CD1c-positive myeloid dendritic cell (primary cell): ENCODE measurements around the gene MYOG.

Source experiments
- DNase-seq: peaks from one replicate; pipeline ENCODE4 v3.0.0-alpha.2; 2016; ENCODE audit errors: extremely low spot score

MYOG gene

DNA sequence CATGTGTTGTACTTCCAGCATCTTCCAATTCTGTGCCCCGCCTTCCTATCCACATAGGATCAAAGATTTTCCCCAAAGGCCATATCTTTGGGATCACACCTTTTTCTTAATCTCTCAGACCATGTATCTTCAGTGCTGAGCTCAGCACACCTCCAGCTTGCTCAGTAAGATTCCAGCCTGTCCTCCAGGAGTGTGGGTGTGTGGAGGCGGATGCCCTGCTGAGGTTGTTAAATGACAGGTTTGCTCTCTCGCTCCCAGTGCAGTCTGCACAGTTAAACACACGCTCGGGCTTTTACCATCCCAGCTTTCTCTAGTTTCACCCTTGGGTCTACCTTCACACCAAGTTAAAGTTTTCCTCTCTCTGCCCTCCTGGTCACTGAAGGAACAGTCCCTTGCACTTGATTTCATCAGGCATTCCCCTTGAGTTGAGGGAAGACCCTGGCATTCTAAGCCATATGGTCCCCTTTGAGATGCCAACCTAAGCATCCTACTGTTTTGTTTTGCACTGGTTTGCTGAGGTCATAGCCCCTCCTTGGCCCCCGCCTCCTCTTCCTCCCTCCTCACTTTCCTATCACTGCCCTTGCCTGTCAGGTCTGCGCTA is 13.7 kb downstream of the MYOG start:
- no peak for DNase-seq

DNA sequence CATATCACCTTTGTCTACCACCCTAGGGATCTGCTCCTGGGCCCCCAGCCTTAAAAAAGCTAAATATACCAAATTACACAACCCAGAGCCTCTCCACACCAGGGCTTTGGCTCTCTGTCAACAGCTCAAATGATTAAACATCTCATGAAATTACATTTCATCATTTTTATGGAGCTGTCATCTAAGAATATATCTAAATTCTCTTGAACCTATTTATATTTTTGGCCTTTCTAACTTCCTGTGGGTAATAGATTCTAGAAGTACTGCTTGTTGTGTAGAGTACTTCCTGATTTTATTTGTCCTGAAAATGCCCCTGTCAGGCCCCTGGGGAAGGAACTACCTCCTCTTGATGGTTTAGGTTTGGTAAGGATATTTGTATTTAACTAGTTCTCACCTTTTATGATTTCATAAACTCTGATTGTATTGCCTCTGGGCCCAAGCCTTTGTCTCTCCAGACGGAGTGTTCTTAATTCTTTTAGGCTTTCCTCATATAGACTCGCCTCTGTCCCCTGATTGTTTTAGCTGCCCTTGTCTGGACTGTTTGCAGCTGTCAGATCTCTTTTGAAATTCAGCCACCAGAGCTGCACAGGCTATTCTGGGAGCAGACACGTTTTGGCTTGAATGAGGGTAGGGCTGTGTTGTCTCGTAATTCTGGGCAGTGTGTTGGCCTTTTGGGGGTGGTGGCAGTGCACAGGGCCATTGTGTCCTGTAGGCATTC is 16.6 kb downstream of the MYOG start:
- peak; percentile 67 for DNase-seq

DNA sequence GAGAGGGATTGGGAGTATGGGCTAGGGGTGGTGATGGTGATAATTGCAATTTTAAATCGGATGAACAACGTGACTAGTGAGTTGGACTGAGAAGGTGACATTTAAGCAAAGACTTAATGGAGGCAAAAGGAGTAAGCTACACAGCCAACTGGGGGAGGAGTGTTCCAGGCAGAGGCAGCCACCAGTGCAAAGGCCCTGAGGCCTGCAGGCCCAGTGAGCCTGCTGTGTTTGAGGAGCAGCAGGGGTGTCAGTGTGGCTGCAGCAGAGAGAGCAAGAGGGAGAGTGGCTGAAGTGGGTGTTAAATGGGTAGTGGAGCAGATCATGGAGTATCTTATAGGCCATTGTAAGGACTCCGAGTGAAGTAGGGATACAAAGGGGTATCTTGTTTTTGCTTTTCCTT is 18.8 kb downstream of the MYOG start:
- DNase-seq = no peak

DNA sequence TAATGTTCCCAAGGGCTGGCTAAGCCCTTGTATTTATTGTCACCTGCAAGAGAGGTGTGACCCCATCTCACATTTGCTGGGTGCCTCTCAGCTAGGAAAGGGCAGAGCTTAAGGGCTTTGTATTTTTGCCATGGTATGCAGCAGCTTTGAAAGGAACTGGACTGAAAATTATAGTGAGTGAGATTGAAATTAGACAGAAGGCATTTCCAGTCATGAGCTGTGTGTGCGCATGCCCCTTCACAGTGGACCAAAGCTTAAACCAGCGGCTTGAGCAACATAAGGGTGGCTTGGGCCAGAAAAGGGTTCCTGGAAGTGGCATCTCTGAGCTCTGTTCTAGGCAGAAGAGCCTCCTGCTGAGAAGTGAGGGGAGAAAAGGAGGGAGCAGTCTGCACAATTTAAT is 19.8 kb downstream of the MYOG start:
- DNase-seq = no peak

DNA sequence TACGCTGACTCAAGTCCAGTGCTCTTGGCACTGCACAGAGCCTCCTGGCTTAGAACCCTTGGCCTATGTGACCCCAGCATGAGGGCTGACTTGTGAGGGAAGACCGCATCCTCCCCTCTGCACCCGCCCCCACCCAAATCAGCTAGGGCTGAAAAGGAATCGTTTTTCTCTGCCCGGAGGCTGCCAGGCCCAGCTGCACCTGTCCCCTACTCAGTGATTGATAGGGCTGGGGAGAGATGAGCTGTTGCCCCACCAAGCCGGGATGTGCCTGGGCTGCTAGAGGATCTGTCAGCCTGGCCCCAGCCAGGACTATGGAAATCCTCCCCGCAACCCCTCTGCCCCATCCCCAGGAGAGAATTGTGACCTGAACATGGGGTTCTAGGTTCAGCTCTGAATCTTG is 20.6 kb downstream of the MYOG start:
- DNase-seq = no peak

DNA sequence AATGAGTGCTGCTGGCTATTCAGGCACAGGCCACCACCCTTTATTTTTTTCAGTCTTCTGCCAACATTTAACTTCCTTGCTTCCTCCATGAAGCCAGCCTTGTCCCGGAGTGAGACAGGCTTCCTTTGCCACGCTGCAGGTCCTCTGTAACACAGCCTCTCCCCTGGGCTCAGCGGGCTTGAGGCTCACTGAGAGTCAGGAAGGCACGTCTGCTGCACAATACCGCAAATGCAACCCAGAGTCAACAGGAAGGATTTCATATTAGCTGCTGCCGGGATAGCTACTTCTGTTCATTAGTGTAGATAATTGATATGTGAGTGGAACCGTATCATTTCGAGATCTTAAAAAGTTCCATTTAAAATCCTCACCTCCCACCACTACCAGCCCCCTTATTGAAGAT is 22.5 kb downstream of the MYOG start:
- no peak for DNase-seq

DNA sequence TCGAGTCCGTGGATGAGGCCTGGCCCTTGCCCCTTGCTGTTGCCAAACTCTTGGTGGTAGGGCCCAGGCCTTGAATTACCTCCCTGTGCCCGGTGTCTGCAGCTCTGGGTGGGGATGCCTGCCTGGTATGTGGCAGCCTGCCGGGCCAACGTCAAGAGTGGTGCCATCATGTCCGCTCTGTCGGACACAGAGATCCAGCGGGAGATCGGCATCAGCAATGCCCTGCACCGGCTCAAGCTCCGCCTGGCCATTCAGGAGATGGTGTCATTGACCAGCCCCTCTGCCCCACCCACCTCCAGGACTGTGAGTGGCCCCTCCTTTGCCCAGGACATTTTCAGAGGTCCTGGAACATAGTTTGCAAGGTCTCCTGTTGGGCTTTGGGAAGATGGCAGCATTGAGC is 25.7 kb downstream of the MYOG start:
- no peak for DNase-seq

DNA sequence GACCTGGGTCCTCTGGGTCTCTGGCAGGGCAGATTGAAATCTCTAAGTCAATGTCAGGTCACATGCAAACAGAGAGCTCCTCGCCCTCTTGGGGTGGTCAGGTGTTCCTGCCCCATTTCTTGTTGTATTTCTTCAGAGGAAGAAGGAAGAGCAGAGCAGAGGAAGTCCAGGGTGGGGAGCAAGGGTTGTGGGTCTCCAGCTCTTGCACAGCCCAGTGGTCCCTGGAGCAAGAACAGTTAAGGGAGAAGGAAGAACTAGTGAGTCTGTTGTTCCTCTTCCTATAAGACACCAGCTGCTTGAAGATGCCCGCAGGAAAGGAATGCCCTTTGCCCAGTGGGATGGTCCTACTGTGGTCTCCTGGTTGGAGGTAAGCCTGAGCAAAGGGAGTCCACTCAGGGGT is 26.3 kb downstream of the MYOG start:
- peak; percentile 40 for DNase-seq

DNA sequence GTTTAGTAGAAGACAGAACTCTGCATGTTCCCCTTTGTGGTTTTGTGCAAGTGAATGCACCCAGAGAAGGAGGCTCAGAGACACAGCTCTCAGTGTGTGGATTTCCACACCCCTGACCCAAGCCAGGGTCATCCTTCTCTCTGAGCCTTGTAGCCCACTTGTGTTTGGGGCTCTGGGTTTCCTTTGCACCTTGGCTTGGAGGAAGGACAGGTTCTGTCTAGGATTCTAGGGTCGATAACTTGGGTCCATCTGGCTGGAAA is 27.2 kb downstream of the MYOG start:
- DNase-seq = peak; percentile 59

DNA sequence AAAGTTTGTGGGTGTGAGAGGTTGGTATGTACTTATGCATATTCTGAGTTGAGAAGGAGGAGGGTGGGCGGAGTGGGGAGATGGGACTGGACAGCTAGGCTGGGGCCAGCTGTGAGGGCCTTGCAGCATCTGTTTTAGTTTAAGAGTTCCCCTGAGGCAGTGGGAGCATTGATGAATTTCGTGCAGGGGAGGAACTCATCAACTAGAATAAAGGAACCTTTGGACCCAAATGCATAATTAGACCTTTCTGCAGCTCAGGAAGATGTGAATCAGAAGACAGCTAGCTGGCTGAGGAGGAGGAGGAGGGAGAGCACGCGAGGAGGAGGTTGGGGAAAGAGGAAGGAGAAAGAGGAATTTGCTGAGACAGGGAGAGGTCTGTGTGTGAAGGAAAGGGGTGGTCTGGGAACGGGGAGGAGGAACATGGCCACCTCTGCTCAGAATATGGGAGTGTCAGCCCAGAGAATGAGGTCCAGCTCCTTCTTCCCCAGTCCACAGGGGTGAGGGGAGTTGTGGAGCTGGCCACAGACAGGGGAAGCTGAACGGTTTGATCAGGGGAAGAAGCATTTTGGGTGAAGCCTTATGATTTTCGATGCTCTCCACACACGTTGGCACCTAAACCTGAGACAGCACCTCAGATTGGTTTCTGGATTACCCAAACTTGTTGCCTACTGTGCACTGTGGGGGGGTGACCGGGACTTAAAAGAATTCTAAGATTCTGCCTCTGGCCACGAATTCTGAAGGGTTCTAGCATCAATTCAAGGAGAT is 27.7 kb downstream of the MYOG start:
- peak; percentile 75 for DNase-seq

DNA sequence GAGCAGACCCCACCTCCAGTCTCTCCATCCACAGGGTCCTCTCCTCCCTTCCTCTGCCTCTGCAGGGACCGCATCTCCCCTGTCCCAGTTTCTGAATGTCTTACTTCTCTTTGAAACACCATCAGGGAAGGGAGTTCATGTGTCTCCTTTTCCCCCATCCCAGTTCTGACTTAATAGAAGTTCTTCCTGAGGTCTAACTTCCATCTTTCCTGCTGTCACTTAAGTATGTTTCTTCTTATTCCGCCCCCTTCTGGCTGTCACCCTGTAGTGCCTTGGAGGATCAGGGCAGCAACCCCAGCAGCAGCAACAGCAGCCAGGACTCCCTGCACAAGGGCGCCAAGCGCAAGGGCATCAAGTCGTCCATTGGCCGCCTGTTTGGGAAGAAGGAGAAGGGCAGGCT is 29.3 kb downstream of the MYOG start:
- DNase-seq = no peak

DNA sequence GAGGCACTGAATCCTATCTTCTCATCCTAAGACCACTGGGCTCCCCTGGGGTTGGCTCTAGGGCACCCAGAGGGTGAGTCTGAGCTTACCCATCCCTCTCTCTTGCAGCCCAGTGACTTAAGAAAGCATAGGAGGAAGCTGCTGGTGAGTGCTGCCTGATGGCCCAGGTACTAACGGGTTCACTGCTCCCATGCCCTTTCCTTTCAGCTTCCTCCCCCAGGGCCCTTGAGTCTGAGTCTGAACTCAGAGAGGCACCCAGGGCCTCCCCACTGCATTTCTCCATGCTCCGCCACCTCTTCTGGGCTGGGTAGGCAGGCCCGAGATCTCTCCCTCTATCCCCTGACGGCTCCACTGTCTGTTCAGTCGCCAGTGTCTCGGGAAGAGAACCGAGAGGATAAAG is 29.8 kb downstream of the MYOG start:
- DNase-seq = no peak

DNA sequence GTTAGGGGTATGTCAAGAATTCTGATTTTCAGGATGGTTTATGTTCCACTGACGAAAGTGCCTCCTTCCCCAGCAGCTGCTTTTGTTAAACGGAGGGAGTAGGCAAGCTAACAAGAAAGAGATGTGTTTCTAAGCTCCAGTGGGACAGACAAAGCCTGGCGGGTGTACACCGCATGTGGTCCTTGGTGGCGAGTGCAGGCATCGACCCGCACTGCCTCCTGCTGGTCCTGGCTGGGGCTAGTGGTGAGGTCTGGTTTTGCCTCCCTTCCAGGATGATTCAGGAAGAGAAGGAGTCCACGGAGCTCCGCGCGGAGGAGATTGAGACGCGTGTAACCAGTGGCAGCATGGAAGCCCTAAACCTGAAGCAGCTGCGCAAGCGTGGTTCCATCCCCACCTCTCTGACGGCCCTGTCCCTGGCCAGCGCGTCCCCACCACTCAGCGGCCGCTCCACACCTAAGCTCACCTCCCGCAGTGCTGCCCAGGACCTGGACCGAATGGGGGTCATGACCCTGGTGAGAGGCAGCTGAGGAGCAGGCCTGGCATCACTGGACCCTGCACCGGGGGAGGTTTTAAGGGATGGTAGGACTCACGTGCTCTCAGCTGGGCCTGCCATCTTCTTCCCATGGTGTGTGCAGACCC is 30.5 kb downstream of the MYOG start:
- DNase-seq = no peak

DNA sequence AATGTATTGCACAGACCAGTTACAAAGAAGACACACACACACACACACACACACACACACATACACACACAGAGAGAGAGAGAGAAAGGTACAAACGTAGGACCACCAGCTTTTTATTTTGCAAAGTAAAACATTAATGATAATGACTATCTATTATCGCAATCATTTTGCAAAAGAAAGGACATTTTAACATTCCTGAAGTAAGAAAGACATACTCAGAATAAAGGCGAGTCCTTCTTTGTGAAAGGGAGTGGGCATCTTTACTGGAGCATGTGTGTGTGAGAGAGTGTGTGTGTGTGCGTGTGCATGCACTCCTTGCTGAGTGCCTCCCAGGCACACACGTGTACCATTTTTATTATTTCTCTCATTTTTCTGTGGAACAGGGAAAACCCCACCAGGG is 31.2 kb downstream of the MYOG start:
- no peak for DNase-seq

DNA sequence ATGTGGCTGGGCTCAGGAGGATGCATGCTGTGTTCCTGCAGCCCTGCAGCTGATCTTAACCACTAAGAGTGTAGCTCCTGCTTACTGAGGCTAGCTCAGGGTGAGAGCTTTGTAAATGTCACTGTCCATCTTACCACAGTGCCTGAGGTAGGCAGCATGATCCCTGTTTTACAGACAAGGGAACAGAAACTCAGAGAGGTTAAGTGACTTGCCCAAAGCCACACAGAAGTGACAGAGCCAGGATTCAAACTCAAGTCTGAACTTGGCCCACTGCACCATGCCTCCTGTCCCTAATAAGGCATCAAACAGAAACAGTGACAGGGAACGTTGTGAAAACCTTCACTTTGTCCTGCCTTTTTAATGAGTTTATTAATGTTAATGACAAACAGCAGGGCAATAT is 31.6 kb downstream of the MYOG start:
- no peak for DNase-seq

DNA sequence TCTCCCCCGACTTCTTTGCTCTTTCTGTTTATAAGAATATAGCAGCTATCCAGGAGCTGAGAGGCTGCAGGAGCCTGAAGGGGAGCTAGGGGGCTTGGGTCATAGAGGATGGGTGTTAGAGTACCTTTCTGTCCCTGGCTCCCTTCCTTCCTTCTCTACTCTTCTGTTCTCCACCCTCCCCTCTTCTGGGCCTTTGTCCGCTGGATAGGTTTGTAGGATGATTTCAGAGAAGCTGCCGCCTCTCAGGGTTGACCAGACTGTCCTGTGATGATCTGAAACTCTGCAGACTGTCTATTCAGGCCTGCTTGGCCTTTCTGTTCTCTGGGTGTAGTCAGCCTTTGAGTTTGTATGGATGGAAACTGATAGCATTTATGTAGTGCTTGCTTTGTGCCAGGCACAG is 33.2 kb downstream of the MYOG start:
- DNase-seq = no peak

DNA sequence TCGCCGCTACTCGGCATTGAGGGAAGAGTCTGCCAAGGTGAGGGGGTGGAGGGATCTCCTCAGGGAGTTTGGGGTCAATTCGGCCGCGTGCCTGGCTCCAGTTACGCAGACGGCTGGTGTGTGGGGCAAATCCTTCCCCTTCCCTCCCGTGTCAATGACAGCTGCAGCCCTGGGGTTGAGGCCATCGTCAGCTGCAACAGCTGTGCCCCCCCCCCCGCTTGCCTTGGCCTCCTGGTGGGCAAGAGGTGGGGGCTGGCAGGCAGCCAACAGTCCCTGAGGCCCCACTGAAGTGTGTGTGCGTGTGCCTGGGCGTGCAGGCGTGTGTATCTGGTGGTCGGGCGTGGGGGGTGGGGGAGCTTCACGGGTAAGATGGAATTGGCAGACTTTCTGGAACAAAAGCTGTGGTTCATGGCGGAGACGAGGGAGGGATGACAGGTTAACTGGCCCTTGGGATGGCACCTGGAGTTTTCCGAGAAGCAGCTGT is 33.9 kb downstream of the MYOG start:
- DNase-seq = no peak

DNA sequence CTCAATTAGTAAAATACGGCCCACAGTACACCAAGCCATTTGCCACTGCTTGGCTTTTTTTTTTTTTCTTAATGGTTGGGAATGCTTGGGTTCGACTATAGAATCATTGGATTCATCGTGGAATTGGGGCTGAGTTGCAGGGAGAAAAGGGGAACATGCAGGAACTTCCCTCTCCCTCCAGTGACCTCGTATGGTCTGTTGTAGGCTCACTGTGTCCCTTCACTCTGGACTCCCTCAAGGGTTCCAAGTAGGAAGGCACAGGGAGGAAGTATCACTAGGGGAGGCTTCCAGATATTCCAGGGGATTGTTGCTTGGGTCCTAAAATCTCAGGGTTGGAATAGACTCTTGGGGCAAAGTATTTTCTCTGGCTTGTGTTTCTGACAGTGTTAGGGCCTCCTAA is 35.0 kb downstream of the MYOG start:
- DNase-seq = peak; percentile 38

DNA sequence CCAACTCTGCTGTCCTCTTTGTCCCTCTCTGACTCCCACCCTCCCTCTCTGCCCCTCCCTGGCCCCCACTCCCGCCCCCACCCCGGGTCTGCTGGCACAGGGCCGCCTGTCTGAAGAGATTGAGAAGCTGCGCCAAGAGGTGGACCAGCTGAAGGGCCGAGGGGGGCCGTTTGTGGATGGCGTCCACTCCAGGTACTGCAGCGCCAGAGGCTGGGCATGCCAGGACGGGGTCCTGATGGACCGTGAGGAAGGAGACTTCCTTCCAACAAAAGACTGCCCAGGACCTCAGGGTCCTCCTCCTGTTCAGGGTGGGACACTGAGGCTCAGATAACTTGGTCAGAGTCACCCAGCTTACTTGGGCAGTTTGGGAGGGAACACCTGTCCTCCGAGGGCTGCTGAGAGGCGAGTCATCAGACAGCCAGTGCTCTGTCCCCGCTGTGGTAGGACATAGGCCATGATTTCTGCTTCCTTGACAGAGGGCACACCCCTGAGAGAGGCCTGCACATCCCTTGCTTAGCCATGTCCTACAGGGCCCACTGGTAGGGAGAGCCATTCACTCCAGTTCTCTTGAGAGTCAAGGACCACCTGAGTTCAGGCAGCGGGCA is 36.1 kb downstream of the MYOG start:
- DNase-seq = no peak

DNA sequence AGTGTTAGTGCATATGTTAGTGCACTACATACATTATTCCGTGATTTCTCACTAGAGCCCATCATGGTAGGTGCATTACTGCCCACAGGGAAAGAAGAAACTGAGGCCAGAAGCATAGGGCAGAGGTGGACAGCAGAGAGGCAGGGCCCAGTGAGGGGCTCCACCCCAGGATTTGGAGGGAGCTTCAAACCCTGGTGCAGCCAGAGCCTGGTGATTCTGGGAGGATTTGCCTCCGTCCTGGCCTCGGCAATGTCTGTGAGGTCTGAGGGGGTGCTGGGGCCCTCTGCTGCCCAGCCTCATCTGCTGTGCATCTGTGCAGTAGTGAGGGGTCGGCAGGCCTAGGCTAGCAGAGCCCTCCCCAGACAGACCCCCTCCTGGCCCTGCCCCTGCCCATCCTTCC is 36.7 kb downstream of the MYOG start:
- DNase-seq = no peak

DNA sequence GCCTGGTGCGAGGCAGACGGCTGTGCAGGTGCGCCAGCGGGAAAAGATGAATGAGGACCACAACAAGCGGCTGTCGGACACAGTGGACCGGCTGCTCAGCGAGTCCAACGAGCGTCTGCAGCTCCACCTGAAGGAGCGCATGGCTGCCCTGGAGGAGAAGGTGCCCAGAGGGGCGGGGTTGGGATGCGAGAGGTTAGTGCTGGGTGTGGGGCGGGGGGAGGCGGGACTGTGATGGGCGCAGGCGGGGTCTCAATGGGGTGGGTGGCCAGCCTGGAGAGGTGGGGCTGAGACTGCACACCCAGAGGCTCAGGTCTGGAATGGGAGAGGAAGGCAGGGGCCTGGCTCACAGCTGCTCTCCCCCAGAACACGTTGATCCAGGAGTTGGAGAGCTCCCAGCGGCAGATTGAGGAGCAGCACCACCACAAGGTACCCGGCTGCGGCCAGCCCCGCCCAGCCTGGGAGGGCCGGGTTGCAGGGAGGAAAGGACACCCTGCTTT is 37.2 kb downstream of the MYOG start:
- no peak for DNase-seq

DNA sequence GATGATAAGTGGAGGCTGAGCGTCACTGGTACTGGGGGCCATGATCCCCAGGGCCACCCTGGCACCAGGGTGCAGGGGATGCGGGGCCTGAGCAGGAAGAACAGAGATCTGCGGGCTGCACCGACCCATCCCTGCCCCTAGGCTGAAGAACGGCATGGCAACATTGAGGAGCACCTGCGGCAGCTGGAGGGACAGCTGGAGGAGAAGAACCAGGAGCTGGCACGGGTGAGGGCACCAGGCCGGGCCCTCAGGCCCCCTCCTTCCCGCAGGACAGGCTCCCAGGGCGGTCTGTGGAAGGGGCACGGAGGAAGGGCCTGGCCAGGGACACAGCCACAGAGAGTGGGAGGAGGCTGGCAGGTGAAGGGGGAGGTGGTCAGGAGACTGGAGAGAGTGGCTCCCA is 37.7 kb downstream of the MYOG start:
- DNase-seq = no peak
